ENCODE data around the gene CYP4F3.

DNA sequence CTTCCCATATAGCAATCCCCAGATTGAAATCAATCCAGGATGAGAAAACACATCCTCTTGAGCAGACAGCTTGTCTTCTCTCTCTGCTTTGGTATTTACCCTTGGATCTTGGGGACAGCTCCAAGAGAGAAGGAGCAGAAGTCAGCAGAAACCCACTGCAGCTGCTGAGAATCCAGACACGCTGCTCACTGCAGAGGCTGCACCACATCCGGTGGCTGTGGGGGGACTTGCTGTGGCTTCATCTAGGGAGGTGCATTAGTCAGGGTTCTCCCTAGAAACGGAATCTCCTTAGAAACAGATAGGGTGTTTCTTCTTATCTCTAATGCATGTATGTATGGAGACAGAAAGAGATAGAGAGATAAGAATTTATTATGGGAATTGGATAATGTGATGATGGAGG lies 34.9 kb downstream of the CYP4F3 start:
- no peak for TF ChIP-seq EZH2 (IDR thresholded peaks at IDR 0.05; ENCODE audit: insufficient read depth, poor library complexity, severe bottlenecking)
- no peak for TF ChIP-seq EZH2phosphoT487 (IDR thresholded peaks at IDR 0.05; ENCODE audit: insufficient read depth, low read depth)
